ENCODE results near the gene CDKAL1. TPM values are rescaled to one million over a fixed set of nuclear protein-coding genes. Genes with fewer than 3 reads are reported as not detected.

The CDKAL1 gene
- total RNA-seq, 1 experiment from 2014 or later = 20.6 TPM

- H3K27ac Mint-ChIP-seq = peak overlapping the region; percentile 81
- ATAC-seq (no peak), DNase-seq (ENCODE audit: low spot score) (no peak)
- TF ChIP-seq JUN (CRISPR knock-in tag; IDR thresholded peaks at IDR 0.05) = no peak
- no peak for TF ChIP-seq ARID4B (CRISPR knock-in tag; IDR thresholded peaks at IDR 0.05; ENCODE audit: borderline replicate concordance)
- TF ChIP-seq FOXK1 (CRISPR knock-in tag; IDR thresholded peaks at IDR 0.05) = no peak
- TF ChIP-seq USF1 (CRISPR knock-in tag; IDR thresholded peaks at IDR 0.05) = no peak
- no peak for TF ChIP-seq RELA (CRISPR knock-in tag; IDR thresholded peaks at IDR 0.05; ENCODE audit: borderline replicate concordance)
- no peak for TF ChIP-seq TCF7 (CRISPR knock-in tag; IDR thresholded peaks at IDR 0.05; ENCODE audit: low read depth)
- no peak for TF ChIP-seq RORB (CRISPR knock-in tag; IDR thresholded peaks at IDR 0.05)
- H3K4me1 Mint-ChIP-seq = peaks cover 60% of the 10 kb centered on the region
- no peaks in the 10 kb centered on the region for H3K36me3 Mint-ChIP-seq
- CTCF ChIA-PET = interaction anchor here (1.1 to 1.3 kb wide), 2 partner anchors 10 to 722 kb away, joined by 3 to 6 read pairs; no protein-coding TSS in a partner anchor
- peak overlapping the region; percentile 18; the same call in 1 of the 2 replicates for H3K4me3 Mint-ChIP-seq
- POLR2A ChIA-PET = no interaction called here
- H3K27me3 Mint-ChIP-seq (ENCODE audit: low read depth) = no peaks in the 10 kb centered on the region
- no peaks in the 10 kb centered on the region for H3K9me3 Mint-ChIP-seq
Observed at GRCh38 chr6:20866036-20866435, 331.8 kb downstream of the CDKAL1 start.

GRCh38 chr6:20866935-20867703, 332.9 kb downstream of the CDKAL1 start:
- Mint-ChIP-seq H3K9me3 (no peaks in the 10 kb centered on the region), H3K27me3 (ENCODE audit: low read depth) (no peaks in the 10 kb centered on the region), H3K27ac (peak overlapping the region; percentile 67), H3K36me3 (no peaks in the 10 kb centered on the region), H3K4me1 (peaks cover 67% of the 10 kb centered on the region), H3K4me3 (peak overlapping the region; percentile 43)
- TF ChIP-seq ATF3 (CRISPR knock-in tag; conservative IDR thresholded peaks at IDR 0.05) (no peak), SP1 (CRISPR knock-in tag; conservative IDR thresholded peaks at IDR 0.05) (no peak), ZNF317 (CRISPR knock-in tag; IDR thresholded peaks at IDR 0.05; ENCODE audit: borderline replicate concordance, low read depth) (no peak), SMAD3 (CRISPR knock-in tag; IDR thresholded peaks at IDR 0.05; ENCODE audit: borderline replicate concordance) (no peak), ATF6 (CRISPR knock-in tag; IDR thresholded peaks at IDR 0.05) (no peak), NR3C1 (CRISPR knock-in tag; conservative IDR thresholded peaks at IDR 0.05; ENCODE audit: low read depth) (no peak), EMX1 (CRISPR knock-in tag; IDR thresholded peaks at IDR 0.05) (no peak), CREB1 (CRISPR knock-in tag; IDR thresholded peaks at IDR 0.05) (no peak), SMAD4 (CRISPR knock-in tag; IDR thresholded peaks at IDR 0.05) (no peak)
- TF ChIP-seq, protein P1, sequence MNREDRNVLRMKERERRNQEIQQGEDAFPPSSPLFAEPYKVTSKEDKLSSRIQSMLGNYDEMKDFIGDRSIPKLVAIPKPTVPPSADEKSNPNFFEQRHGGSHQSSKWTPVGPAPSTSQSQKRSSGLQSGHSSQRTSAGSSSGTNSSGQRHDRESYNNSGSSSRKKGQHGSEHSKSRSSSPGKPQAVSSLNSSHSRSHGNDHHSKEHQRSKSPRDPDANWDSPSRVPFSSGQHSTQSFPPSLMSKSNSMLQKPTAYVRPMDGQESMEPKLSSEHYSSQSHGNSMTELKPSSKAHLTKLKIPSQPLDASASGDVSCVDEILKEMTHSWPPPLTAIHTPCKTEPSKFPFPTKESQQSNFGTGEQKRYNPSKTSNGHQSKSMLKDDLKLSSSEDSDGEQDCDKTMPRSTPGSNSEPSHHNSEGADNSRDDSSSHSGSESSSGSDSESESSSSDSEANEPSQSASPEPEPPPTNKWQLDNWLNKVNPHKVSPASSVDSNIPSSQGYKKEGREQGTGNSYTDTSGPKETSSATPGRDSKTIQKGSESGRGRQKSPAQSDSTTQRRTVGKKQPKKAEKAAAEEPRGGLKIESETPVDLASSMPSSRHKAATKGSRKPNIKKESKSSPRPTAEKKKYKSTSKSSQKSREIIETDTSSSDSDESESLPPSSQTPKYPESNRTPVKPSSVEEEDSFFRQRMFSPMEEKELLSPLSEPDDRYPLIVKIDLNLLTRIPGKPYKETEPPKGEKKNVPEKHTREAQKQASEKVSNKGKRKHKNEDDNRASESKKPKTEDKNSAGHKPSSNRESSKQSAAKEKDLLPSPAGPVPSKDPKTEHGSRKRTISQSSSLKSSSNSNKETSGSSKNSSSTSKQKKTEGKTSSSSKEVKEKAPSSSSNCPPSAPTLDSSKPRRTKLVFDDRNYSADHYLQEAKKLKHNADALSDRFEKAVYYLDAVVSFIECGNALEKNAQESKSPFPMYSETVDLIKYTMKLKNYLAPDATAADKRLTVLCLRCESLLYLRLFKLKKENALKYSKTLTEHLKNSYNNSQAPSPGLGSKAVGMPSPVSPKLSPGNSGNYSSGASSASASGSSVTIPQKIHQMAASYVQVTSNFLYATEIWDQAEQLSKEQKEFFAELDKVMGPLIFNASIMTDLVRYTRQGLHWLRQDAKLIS (CRISPR knock-in tag; IDR thresholded peaks at IDR 0.05; ENCODE audit: borderline replicate concordance) = no peak
- ATAC-seq (peak; percentile 36), DNase-seq (ENCODE audit: low spot score) (no peak)
- POLR2A ChIA-PET = no interaction called here
- CTCF ChIA-PET = interaction anchor here (0.6 to 1.3 kb wide), 3 partner anchors 9 to 721 kb away, joined by 3 to 6 read pairs (median 3); no protein-coding TSS in a partner anchor
